GM10248 (cell line): ENCODE measurements around the gene RIN3.

Source experiments
- CTCF ChIA-PET: fragments of 300-600 bp; sonication (Branson Sonifier 250); formaldehyde crosslinking; extraction: SDS; loops from one replicate; lab custom pipeline; 2021; ENCODE audit warnings: antibody characterized with exemption; lab: Yijun Ruan, JAX
- POLR2A ChIA-PET: fragments of 350-650 bp; sonication (Branson Sonifier 250); formaldehyde crosslinking; extraction: SDS; loops from one replicate; lab custom pipeline; 2020; ENCODE audit warnings: antibody characterized with exemption; lab: Yijun Ruan, JAX
- DNase-seq: peaks from one replicate; pipeline ENCODE4 v3.0.0; 2012; ENCODE audit errors: extremely low spot score
- TF ChIP-seq, protein P1 (sequence below): IDR thresholded peaks from 2 replicates; pipeline ENCODE4 v1.5.1; 2012; ENCODE audit warnings: mild to moderate bottlenecking, low read depth; ENCODE audit errors: extremely low read depth, missing control alignments, control extremely low read depth

The RIN3 gene

GRCh38 chr14:92502541-92503286, 10.9 kb upstream of the RIN3 start:
- no peak for DNase-seq
- TF ChIP-seq, protein P1, sequence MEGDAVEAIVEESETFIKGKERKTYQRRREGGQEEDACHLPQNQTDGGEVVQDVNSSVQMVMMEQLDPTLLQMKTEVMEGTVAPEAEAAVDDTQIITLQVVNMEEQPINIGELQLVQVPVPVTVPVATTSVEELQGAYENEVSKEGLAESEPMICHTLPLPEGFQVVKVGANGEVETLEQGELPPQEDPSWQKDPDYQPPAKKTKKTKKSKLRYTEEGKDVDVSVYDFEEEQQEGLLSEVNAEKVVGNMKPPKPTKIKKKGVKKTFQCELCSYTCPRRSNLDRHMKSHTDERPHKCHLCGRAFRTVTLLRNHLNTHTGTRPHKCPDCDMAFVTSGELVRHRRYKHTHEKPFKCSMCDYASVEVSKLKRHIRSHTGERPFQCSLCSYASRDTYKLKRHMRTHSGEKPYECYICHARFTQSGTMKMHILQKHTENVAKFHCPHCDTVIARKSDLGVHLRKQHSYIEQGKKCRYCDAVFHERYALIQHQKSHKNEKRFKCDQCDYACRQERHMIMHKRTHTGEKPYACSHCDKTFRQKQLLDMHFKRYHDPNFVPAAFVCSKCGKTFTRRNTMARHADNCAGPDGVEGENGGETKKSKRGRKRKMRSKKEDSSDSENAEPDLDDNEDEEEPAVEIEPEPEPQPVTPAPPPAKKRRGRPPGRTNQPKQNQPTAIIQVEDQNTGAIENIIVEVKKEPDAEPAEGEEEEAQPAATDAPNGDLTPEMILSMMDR = no peak
- ChIA-PET POLR2A (no interaction called here), CTCF (no interaction called here)

DNA sequence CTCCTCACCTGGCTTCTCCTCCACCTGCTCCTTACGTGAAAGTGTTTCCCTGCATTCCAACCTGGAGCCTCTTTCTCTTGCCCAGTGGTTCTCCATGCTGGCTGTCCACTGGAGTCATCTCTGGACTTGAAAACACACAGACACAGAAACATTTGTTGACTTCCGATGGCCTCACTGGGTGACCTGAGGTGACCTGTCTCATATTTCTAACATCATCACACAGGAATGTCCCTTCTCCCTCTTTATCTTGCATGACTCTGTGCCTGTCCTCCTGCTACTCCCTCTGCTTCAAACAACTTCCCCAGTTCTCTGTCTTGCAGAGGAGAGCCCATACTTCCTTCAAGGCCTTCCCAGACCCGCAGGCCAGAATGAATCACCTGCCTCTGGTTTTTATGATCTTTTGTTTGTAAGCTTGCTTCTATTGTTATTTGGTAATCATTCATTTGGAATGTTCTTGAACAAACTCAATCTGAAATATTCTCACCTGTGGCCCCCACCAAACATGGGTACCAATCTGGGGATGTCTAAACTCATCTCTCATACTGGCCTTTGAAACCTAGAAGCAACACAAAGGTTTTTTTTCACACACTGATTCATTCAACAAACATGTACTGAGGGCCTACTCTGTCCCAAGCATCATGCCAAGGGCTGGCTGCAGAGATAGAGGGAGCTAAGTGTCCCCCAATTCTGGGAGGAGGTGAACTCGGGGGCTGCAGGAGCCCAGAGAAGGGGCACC, 9.7 kb upstream of the RIN3 start:
- TF ChIP-seq, protein P1 = no peak
- DNase-seq = no peak
- ChIA-PET POLR2A (no interaction called here), CTCF (interaction anchor here (0.9 to 1.2 kb wide), 2 partner anchors 52 to 60 kb away, joined by 3 read pairs; no protein-coding TSS in a partner anchor)

DNA sequence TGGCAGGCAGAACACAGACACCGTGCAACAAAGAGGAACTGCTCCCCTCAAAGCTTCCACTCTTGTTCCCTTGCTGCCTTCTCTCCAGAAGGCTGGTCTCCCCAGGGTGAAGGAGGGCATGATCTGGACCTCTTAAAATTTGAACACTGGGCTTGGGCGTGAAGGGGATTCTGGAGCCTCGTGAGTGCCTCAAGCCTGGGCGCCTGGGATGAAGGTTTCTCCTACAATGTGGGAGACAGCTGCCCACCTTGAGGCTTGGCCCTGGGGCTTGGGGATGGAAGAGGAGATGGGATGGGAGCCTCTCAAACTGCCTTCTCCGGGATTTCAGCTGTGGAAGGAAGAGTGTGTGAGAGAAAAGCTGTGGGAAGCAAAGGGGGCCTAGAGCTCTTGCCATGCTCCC, 7.8 kb upstream of the RIN3 start:
- ChIA-PET CTCF (interaction anchor here (1.1 to 1.2 kb wide), 3 partner anchors 11 to 16 kb away, joined by 3 to 4 read pairs (median 3); no protein-coding TSS in a partner anchor), POLR2A (no interaction called here)
- TF ChIP-seq, protein P1 = no peak
- DNase-seq = no peak

- POLR2A ChIA-PET = no interaction called here
- DNase-seq = no peak
- CTCF ChIA-PET = interaction anchor here (1.1 to 1.2 kb wide), 3 partner anchors 10 to 16 kb away, joined by 3 to 4 read pairs (median 3); no protein-coding TSS in a partner anchor
- TF ChIP-seq, protein P1 = no peak
Measured at GRCh38 chr14:92506231-92506630, 7.3 kb upstream of the RIN3 start.

- TF ChIP-seq, protein P1 = no peak
- ChIA-PET POLR2A (no interaction called here), CTCF (interaction anchor here (1.2 kb wide), 1 partner anchor 17 kb away, joined by 3 read pairs; no protein-coding TSS in a partner anchor)
- DNase-seq = peak; percentile 34
Measured at GRCh38 chr14:92507174-92507768, 6.3 kb upstream of the RIN3 start.

- TF ChIP-seq, protein P1 = peak; percentile 19
- ChIA-PET POLR2A (no interaction called here), CTCF (interaction anchor here (1.2 kb wide), 1 partner anchor 15 kb away, joined by 4 read pairs; no protein-coding TSS in a partner anchor)
- no peak for DNase-seq
Measured at GRCh38 chr14:92510972-92511371, 2.6 kb upstream of the RIN3 start.
